PC-9 (cell line): ENCODE data around the gene MAP3K5. TPM values are rescaled to one million over a fixed set of nuclear protein-coding genes. Genes with fewer than 3 reads are reported as not detected.

Experiments used
- BruUV-seq: library from RNA; stranded (reverse); fragments of 400-500 nt; replicated peaks from 2 replicates; lab custom pipeline; 2021; lab: Mats Ljungman, UMichigan
- CTCF ChIA-PET: fragments of 300-600 bp; sonication (Branson Sonifier 250); formaldehyde crosslinking; loops from one replicate; lab custom pipeline; 2022; ENCODE audit warnings: antibody characterized with exemption; lab: Charles Lee
- POLR2A ChIA-PET: fragments of 300-600 bp; sonication (Branson Sonifier 250); formaldehyde crosslinking; loops from one replicate; lab custom pipeline; 2022; ENCODE audit warnings: antibody characterized with exemption; ENCODE audit not compliant: unreplicated experiment; lab: Charles Lee
- DNase-seq, 2 experiments: peaks; one replicate each; pipeline versions ENCODE4 v3.0.0 to v3.0.0-alpha.2; 2015 to 2022; ENCODE audit warnings: mixed read lengths in 1 of 2
- H2AFZ ChIP-seq: fragments of 200-600 bp; sonication (generic); 2 replicates; pipeline ENCODE4 v1.8.1; 2017; ENCODE audit warnings: antibody characterized with exemption
- H3F3A ChIP-seq: fragments of 200-600 bp; sonication (generic); 2 replicates; pipeline ENCODE4 v1.8.1; 2017; ENCODE audit warnings: antibody characterized with exemption, mild to moderate bottlenecking, low read depth; ENCODE audit not compliant: insufficient read depth
- H3K27ac ChIP-seq: fragments of 200-600 bp; sonication (generic); 2 replicates; pipeline ENCODE4 v1.6.1; 2016; ENCODE audit warnings: mixed run types
- H3K27me3 ChIP-seq: fragments of 200-600 bp; sonication (generic); 2 replicates; pipeline ENCODE4 v1.6.1; 2016; ENCODE audit warnings: low read depth, mixed run types; ENCODE audit not compliant: insufficient read depth
- H3K36me3 ChIP-seq: fragments of 200-600 bp; sonication (generic); 2 replicates; pipeline ENCODE4 v1.6.1; 2016; ENCODE audit warnings: low read depth, mixed run types
- H3K4me1 ChIP-seq: fragments of 200-600 bp; sonication (generic); replicated peaks from 2 replicates; pipeline ENCODE4 v1.6.1; 2016; ENCODE audit warnings: mixed run types; ENCODE audit not compliant: insufficient read depth
- H3K4me2 ChIP-seq: fragments of 200-600 bp; sonication (generic); 2 replicates; pipeline ENCODE4 v1.6.1; 2017; ENCODE audit warnings: mixed run types
- H3K4me3 ChIP-seq: fragments of 200-600 bp; sonication (generic); 2 replicates; pipeline ENCODE4 v1.6.1; 2016; ENCODE audit warnings: mixed run types
- H3K79me2 ChIP-seq: fragments of 200-600 bp; sonication (generic); 2 replicates; pipeline ENCODE4 v1.6.1; 2017; ENCODE audit warnings: low read depth, mixed run types
- H3K9me2 ChIP-seq: fragments of 200-600 bp; sonication (generic); 2 replicates; pipeline ENCODE4 v1.8.1; 2017; ENCODE audit warnings: mild to moderate bottlenecking; ENCODE audit not compliant: insufficient read depth
- H3K9me3 ChIP-seq: fragments of 200-600 bp; sonication (generic); 2 replicates; pipeline ENCODE4 v1.8.1; 2016; ENCODE audit warnings: low read depth; ENCODE audit not compliant: insufficient read depth
- H4K20me1 ChIP-seq: fragments of 200-600 bp; sonication (generic); 2 replicates; pipeline ENCODE4 v1.8.1; 2017; ENCODE audit not compliant: insufficient read depth
- EZH2 ChIP-seq: fragments of 200-600 bp; sonication (generic); IDR thresholded peaks from 2 replicates; pipeline ENCODE4 v1.8.0; 2017; ENCODE audit warnings: antibody characterized with exemption, low read depth
- intact Hi-C: fragments of 100-400 bp; cut with micrococcal nuclease; formaldehyde crosslinking; loops from one replicate; pipeline ENCODE4 v1.10.0; 2022; ENCODE audit not compliant: unreplicated experiment
- total RNA-seq: library from RNA; stranded (reverse); gene quantifications from 2 replicates; pipeline ENCODE4 v1.2.3, GENCODE V29; 2021
- TF ChIP-seq, protein P1 (sequence below): fragments of 200-600 bp; sonication (generic); conservative IDR thresholded peaks from 2 replicates; pipeline ENCODE4 v1.6.1; 2017; ENCODE audit warnings: mixed run types, antibody characterized with exemption, mild to moderate bottlenecking, moderate library complexity

MAP3K5 gene
- total RNA-seq, 1 experiment from 2014 or later: 10.9 TPM

DNA sequence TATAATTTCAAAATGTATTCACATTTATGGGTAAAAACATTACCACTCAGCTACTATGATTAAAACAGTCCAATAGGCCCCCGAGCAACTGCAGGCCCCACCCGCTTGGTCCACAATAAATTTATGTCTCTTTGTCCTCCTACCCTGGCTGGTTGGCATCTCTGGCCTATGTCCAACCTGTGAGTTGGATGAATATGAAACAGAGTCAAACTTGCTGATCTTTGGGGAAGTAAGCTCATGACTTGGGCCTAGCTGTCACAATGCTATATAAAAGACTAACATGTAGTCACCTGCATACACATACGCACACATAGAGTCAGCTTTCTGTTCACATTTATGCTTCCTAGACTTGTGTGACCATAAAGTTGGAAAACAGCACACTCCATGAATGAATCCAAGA is 262.6 kb downstream of the MAP3K5 start:
- Histone ChIP-seq H3K4me2 (no peak overlapping the region), H3K36me3 (no peaks in the 10 kb centered on the region), H2AFZ (no peak overlapping the region), H3F3A (no peaks in the 10 kb centered on the region), H3K27me3 (no peaks in the 10 kb centered on the region), H3K79me2 (peaks cover 61% of the 10 kb centered on the region), H3K9me2 (0 out of 2 replicates have a peak, but pooled peaks cover 3% of the 10 kb centered on the region), H3K4me3 (no peak overlapping the region), H3K27ac (no peak overlapping the region), H4K20me1 (peaks cover 23% of the 10 kb centered on the region; the same call in 1 of the 2 replicates), H3K4me1 (no peaks in the 10 kb centered on the region), H3K9me3 (no peaks in the 10 kb centered on the region)
- no peak for TF ChIP-seq EZH2
- TF ChIP-seq, protein P1, sequence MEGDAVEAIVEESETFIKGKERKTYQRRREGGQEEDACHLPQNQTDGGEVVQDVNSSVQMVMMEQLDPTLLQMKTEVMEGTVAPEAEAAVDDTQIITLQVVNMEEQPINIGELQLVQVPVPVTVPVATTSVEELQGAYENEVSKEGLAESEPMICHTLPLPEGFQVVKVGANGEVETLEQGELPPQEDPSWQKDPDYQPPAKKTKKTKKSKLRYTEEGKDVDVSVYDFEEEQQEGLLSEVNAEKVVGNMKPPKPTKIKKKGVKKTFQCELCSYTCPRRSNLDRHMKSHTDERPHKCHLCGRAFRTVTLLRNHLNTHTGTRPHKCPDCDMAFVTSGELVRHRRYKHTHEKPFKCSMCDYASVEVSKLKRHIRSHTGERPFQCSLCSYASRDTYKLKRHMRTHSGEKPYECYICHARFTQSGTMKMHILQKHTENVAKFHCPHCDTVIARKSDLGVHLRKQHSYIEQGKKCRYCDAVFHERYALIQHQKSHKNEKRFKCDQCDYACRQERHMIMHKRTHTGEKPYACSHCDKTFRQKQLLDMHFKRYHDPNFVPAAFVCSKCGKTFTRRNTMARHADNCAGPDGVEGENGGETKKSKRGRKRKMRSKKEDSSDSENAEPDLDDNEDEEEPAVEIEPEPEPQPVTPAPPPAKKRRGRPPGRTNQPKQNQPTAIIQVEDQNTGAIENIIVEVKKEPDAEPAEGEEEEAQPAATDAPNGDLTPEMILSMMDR: no peak
- ChIA-PET CTCF (no interaction called here), POLR2A (no interaction called here)
- no peak for DNase-seq
- intact Hi-C loops: no loop called here
- no TSS peak for BruUV-seq

DNA sequence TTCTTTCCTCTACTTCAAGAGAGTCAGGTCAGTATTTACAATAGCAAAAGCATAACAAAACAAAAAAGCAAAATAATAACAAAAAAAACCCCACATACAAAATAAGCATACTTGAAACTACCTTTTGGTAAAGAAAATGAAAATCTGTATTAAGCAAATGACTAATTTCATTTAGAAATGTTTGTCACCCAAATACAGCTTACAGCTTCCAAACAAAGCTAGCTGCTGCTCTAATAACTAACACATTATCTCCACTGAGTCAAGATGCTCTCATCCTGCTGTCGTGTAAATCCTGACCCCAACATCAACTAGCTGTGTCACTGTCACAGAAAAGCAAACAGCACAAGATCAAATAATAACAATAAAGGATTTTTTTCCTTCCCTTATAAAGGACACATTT is 263.8 kb downstream of the MAP3K5 start:
- intact Hi-C loops: no loop called here
- H3K4me3 ChIP-seq: no peak overlapping the region
- CTCF ChIA-PET: no interaction called here
- DNase-seq: no peak
- TF ChIP-seq EZH2: no peak
- TF ChIP-seq, protein P1: no peak
- no peaks in the 10 kb centered on the region for H3K27me3 ChIP-seq
- no peaks in the 10 kb centered on the region for H3K9me3 ChIP-seq
- H3K79me2 ChIP-seq: peaks cover 55% of the 10 kb centered on the region
- H3F3A ChIP-seq: no peaks in the 10 kb centered on the region
- H2AFZ ChIP-seq: no peak overlapping the region
- POLR2A ChIA-PET: interaction anchor here (0.5 kb wide), 1 partner anchor 16 kb away, joined by 3 read pairs; no protein-coding TSS in a partner anchor
- no peak overlapping the region for H3K27ac ChIP-seq
- H3K9me2 ChIP-seq: no peaks in the 10 kb centered on the region
- H4K20me1 ChIP-seq: peaks cover 20% of the 10 kb centered on the region; the same call in 1 of the 2 replicates
- no peaks in the 10 kb centered on the region for H3K36me3 ChIP-seq
- H3K4me1 ChIP-seq: no peaks in the 10 kb centered on the region
- no TSS peak for BruUV-seq
- H3K4me2 ChIP-seq: no peak overlapping the region

DNA sequence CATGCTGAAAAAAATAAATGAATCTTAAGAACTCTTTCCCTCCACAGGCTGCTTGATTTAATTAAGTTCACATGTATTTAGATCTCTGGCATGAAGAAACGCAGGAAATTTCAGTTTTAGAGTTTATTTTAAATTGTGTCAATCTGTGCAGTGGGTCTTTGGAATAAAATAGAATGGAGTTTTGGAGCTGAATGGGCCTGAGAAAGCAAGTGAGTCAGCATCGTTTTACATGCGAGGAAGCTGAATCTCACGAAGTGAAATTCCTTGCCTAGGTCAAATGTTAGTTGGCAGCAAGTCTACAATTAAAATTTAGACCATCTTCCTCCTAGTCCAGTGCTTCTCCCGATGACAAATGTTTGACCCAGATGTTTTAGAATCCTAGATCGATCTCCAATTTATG is 264.4 kb downstream of the MAP3K5 start:
- POLR2A ChIA-PET: interaction anchor here (0.5 kb wide), 1 partner anchor 15 kb away, joined by 3 read pairs; no protein-coding TSS in a partner anchor
- Histone ChIP-seq H3K27ac (no peak overlapping the region), H3K36me3 (no peaks in the 10 kb centered on the region), H3F3A (no peaks in the 10 kb centered on the region), H3K9me2 (no peaks in the 10 kb centered on the region), H2AFZ (no peak overlapping the region), H3K4me3 (no peak overlapping the region), H3K79me2 (peaks cover 56% of the 10 kb centered on the region), H3K4me1 (no peaks in the 10 kb centered on the region), H4K20me1 (peaks cover 22% of the 10 kb centered on the region; the same call in 1 of the 2 replicates), H3K9me3 (no peaks in the 10 kb centered on the region), H3K27me3 (no peaks in the 10 kb centered on the region), H3K4me2 (no peak overlapping the region)
- TF ChIP-seq EZH2: no peak
- TF ChIP-seq, protein P1: no peak
- intact Hi-C loops: no loop called here
- CTCF ChIA-PET: no interaction called here
- no TSS peak for BruUV-seq
- no peak for DNase-seq
